Measurements from ENCODE around the gene SLC46A2.
A peak's percentile ranks its signal among the peaks of the same experiment; 100 is the strongest.

SLC46A2 gene

DNA sequence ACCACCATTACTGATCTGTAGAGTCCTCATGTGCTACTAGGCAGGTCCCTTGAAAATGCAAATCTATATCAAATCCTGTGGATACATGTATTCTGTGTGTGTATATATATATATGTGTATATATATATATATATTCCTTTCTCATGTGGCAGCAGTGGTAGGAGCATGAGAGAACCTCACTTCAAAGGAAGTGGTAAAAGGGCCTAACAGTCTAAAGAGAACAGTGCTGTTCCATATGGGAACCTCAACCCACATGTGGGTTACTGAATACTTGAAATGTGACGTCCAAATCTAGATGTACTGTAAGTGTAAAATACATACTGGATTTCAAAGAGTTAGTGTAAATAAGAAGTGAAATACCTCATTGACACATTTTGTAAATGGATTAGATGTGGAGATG is 5.4 kb downstream of the SLC46A2 start:
- DNase-seq: no peak

DNA sequence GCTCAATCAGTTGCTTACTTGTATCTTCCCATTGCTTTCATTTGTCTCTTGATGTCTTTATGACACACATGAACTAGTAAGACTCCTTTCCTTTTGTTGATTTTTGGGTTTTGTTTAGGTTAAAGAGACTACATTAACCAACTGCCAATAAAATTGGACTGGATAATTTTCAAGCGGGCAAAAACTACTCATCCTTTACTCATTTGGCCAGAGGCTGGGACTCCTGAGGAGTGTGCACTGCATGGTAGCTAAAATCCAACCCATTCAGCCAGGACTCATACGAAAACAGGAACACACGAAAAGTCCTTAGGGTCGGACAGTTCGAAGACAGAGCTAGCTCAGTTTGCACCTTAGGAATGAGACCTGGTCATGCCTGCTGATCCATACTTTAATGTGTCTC is 6.0 kb downstream of the SLC46A2 start:
- DNase-seq: no peak

DNA sequence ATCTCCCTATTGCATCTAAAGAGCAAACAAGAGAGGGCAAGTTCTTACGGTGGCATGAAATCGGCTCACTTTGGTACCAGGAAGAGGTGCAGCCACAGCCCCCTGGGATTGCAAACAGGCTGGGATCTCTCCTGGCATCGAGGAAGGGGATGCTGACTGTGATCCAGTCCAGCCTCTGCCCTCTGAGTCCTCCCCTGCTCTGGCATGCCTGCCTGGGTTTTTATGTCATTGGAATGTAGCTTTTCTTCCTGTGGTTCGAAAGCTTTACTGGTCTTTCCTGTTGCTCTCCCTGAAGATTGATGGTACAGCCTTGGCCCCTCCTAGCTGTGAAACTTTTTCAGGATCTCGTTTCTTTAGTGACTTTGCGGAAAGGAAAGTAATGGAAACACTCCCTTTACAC is 6.6 kb downstream of the SLC46A2 start:
- DNase-seq: peak; percentile 13

DNA sequence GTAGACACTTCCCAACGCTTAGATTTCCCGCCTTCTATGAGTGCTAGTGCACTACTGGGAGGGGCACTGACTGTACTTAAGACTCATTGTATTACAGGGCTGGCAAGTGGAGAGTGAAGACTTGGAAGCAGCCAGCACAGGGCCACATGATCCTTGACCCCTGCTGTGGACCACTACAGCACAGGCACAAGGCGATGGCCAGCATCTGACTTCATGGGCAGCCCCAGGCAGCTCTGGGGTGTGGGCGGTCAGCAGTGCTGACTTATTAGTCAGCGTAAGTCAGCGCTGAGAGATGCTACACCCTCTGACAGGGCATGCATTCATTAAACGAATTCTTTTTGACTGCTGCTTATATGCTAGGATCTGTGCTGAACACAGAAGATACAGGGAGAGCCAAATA is 9.3 kb downstream of the SLC46A2 start:
- no peak for DNase-seq

DNA sequence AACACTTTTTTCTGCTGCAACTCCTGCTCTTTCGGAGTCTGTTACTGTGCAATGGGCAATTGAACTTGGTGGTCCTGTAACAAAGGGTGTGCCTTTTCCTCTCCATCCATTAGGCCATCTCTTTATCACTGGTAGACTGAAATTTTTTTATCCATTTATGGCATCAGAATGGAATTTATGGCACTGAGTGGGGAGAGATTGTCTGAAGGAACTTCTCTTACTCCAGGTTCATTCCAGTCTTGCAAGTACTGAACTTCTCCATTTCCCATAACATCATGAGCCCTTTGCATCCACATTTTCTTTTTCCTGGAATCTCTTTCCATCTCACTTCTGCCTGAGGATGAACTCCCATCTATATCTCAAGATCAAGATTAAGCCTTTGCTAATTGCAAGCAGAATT is 10.0 kb downstream of the SLC46A2 start:
- no peak for DNase-seq

DNA sequence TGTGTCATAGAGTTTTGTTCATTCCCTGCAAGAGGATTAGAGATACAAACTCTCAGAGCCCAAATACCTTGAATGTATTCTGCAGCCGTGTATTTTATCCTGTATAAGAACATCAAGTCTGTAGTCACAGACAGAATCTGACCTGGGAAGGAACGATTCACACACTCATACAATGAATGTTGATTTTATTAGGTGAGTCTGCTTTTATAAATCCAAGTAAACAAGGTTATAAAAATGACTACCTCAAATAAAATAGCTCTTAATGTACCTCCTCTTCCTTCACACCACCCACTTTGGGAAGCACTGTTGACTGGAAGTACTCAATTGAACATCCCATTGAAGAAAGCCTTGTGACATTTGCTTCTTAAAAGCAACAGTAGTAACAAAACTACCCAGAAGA is 11.9 kb downstream of the SLC46A2 start:
- no peak for DNase-seq

DNA sequence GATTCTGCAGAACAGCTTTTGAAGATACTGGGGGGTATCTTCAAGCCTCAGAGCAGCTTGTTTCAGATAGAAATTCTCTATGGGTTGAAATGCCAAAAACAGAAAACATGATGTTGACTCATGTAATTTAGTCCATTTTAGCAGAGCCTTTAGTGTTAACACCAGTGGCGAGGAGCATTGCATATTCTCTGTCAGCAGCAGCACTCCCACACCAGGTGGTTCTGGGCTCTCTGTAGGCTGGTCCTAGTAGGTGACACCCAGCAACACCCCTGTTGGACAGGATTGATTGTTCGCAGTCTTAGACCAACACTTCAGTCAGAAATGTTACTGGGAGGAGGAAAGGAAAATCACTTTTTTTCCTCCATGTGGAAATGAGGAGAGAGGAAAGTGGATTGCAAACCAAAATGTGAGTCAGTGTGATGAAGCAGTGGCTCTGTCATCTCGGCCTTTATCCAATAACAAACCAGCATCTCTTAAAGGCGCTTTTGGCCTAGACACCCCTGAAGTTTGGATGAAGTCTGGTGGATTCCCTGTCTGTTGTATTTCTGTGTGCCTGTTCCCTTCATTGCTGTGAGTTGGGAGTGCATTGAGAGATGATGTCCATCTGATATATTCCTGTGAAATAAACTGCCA is 16.8 kb downstream of the SLC46A2 start:
- no peak for DNase-seq

DNA sequence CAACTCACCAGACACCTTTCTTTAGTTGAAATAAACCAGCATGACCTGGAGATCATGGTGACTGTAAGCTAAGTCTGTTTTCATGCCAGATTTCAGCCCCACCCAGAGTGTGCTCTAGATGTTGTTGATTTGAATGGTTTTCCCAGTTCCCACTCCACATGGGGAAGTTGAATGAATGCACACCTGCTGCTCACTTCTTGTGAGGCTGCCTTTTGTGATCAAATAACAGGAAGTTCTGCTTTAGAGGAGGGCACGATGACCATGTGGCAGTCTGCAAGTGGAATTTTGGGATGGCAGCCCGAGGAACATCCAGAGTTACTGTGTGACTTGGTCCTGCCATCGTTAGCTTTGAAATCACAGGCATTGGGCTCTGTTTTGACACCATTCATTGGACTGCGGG is 18.7 kb downstream of the SLC46A2 start:
- DNase-seq: no peak

DNA sequence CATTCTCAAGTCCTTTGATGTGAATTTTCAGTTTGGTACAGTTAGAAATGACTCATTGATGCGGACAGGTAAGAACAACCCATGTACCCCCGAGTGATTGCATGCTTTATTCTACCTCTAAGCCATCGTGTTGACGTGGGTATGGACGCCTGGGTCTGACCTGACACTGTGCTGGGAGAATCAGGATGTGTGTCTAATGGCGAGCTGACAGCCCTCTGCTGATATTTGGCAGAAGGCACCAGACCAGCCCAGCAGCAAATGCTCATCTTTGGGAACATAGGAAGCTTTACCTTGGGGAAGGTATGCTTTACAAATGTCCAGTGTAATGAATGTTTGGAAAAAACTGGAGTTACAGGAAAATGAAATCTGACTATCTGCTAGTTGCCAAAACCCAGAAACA is 20.1 kb downstream of the SLC46A2 start:
- DNase-seq: no peak

DNA sequence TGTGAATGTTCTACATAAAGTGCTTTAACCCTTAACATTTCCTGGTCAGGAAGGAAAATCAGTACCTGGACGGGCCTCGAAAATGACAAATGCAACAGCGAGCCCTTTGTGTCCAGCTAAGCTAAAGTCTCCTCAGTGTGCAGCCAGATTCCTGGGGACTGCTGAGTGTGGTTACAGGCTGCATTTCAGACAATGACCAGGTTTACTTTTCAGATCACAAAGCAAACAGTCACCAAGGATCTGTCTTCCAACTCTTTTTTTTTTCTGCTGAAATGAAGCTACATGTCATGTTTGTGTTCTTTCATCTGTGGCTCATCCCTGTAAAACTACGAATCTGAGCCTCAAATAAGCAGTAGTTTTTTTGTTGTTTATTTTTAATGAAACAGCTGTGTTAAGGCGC is 20.8 kb downstream of the SLC46A2 start:
- DNase-seq: no peak

DNA sequence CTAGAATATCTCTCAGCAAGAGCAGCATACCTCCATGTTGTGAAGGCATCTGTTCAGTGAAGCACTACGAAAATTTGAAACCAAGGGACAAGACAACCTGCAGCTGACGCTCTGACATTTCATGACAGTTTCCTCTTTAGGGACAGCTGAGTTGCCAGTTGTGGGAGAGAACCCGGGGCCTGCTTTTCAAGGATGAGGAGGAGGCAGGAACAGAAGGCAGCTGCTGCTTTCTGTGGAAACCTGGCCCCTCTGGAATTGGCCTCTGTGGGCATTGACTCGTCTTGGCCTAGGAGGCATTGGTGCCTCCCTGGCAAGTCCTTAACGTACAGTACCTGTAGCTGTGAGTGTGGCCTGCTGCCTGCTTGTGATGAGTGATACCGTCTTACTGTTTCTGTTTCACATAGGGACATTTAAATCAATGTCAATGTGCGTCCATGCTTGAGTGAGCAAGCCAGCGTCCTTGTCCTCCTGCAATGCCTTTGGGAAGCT is 21.6 kb downstream of the SLC46A2 start:
- DNase-seq: peak; percentile 58

DNA sequence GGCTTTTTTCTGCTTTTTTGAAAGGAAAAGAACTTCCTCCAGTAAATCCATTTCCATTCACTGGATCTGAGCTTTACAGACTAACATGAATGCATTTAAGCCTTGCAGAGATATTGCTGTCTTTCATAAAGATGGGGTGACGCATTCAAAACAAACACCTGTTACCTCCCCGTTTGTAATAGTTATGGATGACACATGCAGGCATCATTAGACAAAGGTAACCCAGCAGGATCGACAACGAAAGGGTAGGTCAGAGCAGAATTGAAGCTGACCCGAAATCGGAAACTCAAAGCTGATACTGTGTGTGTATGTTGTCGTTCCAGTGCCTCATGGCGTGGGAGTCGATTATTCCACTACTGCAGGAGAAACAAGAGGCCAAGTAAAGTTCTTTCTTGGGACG is 22.2 kb downstream of the SLC46A2 start:
- DNase-seq: no peak

DNA sequence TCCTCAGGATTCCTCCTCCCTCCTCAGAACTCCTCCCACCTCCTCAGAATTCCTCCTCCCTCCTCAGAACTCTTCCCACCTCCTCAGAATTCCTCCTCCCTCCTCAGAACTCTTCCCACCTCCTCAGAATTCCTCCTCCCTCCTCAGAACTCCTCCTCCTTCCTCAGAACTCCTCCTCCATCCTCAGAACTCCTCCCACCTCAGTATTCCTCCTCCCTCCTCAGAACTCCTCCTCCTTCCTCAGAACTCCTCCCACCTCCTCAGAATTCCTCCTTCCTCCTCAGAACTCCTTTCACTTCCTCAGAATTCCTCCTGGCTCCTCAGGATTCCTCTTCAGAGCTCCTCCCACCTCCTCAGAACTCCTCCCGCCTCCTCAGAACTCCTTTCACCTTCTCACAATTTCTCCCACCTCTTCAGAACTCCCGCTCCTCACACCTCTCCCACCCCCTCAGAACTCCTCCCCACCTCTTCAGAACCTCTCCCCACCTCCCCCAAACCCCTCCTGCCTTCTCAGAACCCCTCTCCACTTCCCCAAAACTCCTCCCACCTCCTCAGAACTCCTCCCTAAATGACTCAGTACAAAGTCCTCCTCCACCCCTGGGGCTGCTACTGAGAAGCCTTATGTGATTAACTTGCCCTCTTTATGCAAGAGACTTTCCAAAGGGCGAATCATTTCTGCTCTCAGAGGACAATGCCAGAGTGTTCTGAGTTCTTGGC is 23.2 kb downstream of the SLC46A2 start:
- no peak for DNase-seq

DNA sequence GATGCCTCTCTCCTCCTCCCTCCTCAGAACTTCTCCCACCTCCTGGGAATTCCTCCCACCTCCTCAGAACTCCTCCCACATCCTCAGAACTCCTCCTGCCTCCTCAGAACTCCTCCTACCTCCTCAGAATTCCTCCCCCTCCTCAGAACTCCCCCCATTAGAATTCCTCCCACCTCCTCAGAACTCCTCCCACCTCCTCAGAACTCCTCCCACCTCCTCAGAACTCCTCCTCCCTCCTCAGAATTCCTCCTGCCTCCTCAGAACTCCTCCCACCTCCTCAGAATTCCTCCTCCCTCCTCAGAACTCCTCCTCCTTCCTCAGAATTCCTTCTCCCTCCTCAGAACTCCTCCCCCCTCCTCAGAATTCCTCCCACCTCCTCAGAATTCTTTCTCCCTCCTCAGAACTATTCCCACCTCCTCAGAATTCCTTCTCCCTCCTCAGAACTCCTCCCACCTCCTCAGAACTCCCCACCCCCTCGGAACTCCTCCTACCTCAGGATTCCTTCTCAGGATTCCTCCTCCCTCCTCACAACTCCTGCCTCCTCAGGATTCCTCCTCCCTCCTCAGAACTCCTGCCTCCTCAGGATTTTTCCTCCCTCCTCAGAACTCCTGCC is 23.9 kb downstream of the SLC46A2 start:
- DNase-seq: no peak

DNA sequence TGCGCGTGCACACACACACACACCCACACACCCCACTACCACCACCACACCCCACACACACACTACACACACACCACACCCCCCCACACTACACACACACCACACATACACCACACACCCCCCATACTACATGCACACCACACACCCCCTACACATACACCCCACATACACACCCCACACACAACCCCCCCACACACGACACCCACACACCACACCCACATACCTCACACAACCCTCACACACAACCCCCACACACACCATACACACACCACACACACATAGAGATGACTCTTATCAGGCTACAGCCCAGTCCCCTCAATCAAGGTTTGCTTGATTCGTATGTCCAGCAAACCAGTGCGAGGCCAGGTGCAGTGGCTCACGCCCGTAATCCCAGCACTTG is 25.7 kb downstream of the SLC46A2 start:
- no peak for DNase-seq

DNA sequence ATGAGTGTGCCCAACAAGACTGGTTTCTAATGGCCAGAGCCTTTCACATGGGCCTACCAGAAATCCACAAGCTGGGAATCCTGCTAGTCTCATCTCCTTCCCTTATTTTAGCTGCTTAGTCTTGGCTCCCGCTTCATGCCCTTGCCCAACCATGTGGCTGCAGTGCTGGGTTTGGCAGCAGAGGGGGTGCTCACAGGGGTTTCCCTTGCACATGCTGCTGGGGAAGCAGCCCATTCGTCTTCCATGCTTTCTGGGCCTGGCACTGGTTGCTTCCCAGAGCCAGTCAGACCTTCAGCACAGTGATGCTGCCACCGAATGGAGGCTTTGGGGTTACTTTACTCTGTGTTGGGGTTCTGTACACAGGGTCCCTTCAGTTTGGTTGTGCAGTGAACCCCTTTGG is 26.3 kb downstream of the SLC46A2 start:
- no peak for DNase-seq

DNA sequence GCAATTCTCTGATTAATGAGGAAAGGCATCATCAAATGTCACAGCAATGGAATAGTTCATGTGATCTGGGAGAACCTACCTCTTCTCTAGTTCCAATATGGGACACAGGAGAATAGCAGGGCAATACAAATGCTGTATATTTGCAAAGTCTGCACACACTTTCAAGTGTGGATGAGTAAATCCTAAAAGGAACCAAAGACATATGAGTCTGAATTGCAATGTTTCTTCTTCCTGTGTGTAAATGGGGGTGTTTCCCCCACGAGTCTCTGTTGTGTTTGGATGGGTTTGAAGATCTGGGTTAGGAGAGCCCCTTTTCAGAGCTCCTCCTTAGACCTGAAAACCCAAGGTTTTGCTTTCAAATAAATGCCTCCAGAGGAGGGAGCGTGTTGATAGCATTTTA is 26.9 kb downstream of the SLC46A2 start:
- no peak for DNase-seq

DNA sequence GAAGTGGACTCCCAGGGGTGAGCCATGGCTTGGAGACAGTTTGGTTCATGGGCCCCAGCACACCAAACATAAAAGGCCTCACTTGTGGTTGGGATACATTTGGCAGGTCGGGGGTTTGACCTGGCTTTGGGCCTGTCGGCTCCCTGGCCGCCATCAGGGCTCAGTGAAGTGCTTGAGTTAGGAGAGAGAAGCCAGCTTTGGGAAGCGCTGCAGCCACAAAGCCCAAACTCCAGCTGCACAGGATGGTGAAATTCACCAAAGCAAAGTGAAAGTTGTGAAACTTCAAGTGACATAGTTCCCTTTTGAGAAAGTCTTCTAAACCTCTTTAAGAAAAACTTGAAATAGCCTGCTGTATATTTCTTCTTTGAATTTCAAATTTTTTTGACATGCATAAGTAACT is 27.5 kb downstream of the SLC46A2 start:
- DNase-seq: no peak

DNA sequence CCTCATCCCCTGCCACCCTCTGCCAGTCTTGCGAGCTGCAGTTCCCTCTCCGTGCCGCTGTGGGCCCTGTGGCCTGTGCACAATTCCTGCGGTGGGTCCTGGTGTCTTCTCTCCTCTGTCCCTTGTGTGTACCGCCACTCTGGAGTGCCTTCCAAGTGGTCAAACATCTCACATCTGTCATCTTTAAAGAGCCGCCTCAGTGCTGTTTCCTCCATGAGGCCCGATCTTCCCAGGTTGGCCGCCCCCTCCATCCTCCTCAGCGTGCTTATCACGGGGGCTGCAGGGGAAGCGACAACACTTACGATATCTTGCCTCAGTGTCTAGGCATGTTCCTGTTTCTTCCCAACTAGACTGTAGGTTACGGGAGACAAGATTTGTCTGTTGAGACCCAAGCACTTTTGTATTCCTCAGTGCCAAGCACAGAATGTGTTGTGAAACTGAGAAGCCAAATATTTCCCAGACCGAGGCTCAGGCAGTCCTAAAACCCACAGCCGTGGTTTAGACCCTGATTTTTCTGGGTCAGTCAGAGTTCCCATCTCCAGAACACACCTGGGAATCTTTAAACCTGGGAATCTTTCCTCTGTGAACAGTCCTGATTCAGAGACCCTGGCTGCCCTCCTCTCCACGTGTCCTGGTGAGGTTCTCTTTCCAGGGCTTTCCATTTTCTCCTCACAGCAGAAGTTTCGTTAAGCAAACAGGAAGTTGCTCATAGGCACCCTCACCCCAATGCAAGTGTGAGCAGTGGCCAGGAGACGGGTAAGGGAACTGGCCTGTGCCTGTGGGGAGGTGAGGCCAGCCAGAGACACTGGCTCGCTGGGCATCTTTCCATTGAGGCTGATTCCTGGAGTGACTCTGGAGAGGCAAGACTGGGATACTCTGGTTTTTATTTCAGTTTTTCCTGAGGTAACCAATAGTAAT is 28.8 kb downstream of the SLC46A2 start:
- DNase-seq: no peak

DNA sequence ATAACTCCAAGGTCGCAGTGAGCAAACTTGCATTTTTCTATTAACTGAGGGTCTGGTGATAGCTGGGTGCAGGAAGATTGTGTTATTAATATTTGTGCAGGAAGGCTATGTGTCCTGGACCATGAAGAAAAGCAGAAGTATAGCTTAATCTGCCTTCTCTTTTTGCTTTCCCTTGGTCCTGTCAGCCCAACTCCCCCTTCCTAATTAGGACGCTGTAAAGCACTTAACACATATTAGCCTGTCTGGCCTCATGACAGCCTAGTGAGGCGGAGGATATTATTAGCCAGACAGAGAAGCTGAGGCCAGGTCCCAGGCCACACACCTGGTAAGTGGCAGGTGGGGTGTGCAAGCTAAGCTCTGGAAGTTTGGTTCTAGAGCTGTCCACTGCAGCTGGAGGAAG is 29.5 kb downstream of the SLC46A2 start:
- DNase-seq: no peak

DNA sequence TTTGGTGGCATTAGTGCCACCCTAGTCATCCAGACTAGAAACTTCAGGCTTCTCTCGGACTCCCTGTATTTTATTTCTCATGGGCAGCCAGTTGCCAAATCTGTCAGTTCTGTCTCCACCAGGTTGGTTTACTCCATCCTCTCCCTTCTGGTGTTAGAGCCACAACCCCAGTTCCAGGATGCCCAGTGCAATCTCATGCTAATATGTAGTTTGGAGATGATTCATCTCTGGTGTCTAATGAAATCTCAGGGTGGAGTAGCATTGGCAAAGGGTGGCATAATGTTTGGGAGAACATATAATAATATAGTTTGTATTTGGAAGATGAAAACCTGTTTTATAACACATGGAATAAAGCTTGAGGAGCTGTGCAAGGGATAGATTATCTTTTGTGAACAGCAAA is 30.2 kb downstream of the SLC46A2 start:
- no peak for DNase-seq

DNA sequence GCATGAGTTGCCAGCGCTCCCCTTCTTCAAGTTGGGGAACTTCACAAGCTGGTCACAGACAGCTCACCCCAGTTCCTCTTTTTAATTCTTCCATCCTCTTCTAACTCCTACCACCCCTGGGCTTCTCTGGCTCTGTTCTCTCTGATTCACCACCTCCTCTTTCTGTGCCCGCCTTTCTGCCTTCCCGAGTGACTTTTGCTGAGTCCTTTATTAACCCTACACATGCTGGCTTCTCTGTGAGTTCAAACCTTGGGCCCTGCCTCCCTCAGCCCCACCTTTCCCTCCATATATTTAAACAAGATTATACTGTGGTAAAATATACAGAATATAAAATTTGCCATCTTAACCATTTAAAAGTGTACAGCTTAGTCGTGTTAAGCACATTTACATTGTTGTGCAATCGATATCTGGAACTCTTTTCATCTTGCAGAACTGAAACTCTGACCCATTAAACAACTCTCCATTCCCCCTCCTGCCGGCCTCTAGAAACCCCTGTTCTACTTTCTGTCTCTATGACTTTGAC is 32.0 kb downstream of the SLC46A2 start:
- no peak for DNase-seq

DNA sequence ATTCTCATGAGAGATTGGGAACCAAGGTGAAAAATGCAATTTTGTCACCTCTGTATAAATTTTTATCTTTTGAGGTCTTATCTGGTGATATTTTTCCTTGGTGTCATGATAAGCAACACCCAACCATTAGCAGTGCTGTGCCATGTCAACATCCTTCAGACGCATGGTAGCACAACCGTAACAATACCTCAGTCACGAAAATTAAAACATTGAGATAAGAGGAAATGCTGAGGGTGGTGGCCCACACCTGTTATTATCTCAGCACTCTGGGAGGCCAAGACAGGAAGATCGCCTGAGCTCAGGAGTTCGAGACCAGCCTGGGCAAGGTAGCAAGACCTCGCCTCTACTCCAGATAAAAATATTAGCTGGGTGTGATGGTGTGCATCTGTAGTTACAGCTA is 32.7 kb downstream of the SLC46A2 start:
- DNase-seq: no peak

Data from eye (tissue), 1 donor.